GM21423 (cell line): ENCODE results near the gene APOBEC3F.
"Not testable (repeated sequence)": the region's sequence is repeated elsewhere in the genome, so short reads cannot be mapped to it uniquely, and the experiment has no call there.

Experiments
- ATAC-seq: cut with Tn5 transposase; IDR thresholded peaks from one replicate; pipeline ENCODE4 v1.9.1; 2021; ENCODE audit warnings: mild to moderate bottlenecking, moderate library complexity; ENCODE audit not compliant: unreplicated experiment

APOBEC3F gene

DNA sequence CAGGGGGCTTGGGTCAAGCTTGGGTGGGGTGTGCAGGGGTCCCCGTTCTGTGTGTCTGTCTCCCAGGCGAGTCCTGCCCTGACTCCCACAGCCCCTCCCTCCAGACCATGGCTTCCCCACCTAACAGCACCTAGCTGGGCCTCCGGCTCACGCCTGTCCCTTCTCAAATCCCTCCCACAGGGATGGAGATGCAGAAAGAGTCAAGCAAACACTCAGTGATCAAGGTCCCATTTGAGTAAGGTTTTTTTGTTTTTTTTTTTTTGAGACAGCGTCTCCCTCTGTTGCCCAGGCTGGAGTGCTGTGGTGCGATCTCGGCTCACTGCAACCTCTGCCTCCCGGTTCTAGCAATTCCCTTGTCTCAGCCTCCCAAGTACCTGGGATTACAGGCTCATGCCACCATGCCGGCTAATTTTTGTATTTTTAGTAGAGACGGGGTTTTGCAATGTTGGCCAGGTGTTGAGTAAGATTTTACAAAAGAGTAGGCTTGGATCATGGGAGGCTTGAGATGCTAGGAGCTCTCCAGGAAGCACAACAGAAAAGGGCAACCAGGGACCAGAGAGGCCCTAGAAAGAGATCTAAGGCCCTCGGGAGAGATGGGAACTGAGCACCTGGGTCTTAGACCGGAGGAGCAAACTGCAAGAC, 14.0 kb upstream of the APOBEC3F start:
- ATAC-seq: no peak

DNA sequence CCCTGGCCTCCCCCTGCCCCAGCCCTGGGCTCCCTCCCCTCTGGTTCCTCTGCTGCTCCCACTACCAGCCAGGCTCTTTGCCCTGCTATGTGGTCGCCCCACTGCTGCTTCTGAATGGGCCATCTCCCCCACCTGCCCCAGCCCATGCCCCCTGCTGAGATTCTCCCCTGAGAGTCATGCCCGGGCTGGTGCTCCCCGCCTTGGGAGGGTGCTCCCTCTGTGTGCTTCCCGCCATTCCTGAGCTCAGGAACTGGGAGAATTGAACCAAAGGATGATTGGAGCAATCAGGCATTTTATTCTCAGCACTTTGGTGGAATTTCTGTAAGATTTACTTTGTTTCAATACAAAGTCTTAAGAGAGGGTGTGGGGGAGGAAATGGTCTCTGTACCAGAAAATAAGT, 12.9 kb upstream of the APOBEC3F start:
- ATAC-seq: no peak

DNA sequence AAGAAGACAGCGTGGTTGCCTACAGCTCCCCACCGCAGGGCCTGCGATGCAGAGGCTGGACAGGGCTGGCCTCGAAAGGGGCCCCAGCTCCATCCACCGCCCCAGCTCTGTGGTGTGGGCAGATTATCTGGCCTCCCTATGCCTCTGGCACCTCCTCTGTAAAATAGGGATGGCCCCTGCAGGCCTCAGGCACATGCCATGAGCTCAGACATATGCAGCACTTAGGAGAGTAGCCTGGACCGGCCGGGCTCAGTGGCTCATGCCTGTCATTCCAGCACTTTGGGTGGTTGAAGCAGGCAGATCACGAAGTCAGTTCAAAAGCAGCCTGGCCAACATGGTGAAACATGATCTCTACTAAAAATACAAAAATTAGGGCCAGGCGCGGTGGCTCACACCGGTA, 12.4 kb upstream of the APOBEC3F start:
- no peak for ATAC-seq

DNA sequence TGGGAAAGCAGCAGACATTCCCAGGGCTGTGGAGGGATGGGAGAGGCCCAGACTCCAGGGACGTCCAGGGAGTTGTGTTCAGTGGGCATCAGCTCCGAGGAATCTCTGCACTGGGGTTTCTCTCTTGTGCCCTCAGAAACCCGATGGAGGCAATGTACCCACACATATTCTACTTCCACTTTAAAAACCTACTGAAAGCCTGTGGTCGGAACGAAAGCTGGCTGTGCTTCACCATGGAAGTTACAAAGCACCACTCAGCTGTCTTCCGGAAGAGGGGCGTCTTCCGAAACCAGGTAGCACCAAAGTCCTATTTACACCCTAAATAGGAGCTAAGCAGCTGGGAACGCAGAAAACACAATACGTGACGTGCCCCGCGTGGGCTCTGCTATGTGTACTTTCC, 11.4 kb upstream of the APOBEC3F start:
- no peak for ATAC-seq

DNA sequence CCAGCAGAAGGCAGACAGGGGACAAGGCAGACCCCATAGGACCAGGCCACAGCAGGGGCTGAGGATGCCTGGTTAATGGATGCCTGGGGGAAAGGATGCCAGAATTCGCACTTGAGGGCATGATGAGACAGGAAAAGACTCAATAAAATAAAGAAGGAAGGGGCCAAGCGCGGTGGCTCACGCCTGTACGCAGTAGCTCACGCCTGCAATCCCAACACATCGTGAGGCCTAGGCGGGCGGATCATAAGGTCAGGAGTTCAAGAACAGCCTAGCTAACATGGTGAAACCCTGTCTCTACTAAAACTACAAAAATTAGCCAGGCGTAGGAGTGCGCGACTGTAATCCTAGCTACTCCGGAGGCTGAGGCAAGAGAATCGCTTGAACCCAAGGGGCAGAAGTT, 10.0 kb upstream of the APOBEC3F start:
- no peak for ATAC-seq

DNA sequence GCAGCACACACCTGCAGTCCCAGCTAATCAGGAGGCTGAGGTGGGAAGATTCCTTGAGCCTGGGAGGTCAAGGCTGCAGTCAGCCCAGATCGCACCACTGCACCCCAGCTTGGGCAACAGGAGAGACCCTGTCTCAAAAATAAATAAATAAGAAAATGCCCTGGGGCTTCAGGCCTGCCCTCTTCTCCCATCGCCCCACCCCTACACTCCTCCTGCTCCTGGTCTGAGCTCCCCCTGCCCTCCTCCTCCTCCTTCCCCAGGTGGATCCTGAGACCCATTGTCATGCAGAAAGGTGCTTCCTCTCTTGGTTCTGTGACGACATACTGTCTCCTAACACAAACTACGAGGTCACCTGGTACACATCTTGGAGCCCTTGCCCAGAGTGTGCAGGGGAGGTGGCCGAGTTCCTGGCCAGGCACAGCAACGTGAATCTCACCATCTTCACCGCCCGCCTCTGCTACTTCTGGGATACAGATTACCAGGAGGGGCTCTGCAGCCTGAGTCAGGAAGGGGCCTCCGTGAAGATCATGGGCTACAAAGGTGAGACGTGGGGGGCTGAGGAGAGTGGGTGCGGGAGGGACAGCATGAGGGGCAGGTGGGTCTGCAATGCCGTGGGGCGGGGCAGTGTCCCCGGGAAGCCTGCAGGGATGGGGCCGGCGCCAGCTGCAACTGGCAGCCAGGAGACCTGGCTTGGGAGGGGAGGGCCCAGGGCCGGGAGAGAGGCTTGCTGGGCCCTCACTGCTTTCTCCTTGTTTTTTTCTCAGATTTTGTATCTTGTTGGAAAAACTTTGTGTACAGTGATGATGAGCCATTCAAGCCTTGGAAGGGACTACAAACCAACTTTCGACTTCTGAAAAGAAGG, 9.0 kb upstream of the APOBEC3F start:
- not testable (repeated sequence) for ATAC-seq

DNA sequence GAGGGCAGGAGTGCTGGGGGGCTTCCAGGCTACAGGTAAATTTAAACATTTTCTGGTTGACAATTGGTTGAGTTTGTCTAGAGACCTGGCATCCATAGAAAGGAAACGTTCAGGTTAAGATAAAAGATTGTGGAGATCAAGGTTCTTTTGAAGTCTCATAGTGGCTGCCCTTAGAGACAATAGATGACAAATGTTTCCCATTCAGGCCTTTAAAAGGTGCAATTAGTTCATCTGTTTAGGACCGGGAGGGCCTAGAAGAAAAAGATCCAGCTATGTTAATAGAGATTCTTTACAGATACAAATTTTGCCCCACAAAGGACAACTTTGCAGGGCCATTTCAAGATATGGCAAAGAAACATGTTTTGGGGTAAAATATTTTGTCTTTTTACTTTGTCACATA, 3.6 kb upstream of the APOBEC3F start:
- ATAC-seq: not testable (repeated sequence)

DNA sequence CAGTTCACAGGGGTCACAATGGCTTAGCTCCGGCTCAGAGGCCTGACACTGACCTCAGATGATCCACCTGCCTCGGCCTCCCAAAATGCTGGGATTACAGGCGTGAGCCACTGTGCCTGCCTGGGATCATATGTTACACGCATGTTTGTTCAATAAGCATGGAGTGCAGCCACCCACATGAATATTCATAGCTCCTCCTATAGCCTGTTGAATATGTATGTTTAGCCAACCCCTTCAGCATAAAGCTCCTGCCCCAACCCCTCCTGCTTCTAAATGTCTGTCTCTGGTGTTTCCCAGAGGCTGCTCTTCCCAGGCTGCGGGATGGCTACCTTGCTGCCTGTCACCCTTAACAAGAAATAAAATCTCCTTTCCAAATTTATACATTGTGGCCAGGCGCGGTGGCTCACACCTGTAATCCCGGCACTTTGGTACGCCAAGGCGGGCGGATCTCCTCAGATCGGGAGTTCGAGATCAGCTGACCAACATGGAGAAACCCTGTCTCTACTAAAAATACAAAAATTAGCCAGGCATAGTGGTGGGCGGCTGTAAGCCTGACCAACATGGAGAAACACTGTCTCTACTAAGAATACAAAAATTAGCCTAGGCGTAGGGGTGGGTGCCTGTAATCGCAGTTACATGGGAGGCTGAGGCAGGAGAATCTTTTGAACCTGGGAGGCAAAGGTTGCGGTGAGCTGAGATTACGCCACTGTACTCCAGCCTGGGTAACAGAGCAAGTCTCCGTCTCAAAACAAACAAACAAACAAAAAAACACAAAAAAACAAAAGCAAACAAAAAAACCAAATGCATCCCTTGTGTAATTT, 1.1 kb upstream of the APOBEC3F start:
- ATAC-seq: no peak

DNA sequence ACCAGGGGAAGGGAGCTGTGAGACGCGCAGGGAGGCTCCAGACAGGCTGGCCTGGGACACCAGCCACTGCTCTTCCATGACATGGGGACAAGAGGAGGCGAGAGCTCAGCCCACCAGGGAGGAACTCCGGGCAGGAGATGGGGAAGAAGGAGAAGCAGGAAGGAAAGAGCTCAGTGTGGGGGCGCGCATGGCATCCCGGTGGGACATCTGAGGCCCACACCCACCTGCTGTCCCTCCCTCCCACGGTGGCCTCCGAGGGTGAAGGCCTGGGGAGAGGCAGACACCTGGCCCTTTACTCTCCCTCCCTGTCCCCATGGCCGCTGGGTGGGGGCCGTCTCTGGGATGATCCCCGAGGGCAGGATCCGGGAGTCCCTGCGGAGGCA, 518 bp upstream of the APOBEC3F start:
- ATAC-seq: not testable (repeated sequence)

DNA sequence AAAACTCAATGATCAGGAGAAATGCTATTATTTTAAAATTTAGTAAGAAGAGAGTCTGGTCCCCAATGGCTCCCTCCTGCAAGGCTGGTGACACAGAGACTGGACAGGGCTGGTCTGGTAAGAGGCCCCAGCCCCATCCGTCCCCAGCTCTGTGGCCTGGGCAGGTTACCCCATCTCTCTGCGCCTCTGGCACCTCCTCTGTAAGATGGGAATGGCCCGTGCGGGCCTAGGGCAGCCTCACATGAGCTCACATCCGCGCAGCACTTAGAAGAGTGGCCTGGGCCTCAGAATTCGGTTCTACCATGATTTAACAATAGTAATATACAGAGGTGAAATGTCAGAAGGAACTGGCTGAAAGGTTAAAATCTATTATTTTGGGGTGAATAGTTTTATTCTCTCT, 1.2 kb downstream of the APOBEC3F start:
- ATAC-seq: no peak

DNA sequence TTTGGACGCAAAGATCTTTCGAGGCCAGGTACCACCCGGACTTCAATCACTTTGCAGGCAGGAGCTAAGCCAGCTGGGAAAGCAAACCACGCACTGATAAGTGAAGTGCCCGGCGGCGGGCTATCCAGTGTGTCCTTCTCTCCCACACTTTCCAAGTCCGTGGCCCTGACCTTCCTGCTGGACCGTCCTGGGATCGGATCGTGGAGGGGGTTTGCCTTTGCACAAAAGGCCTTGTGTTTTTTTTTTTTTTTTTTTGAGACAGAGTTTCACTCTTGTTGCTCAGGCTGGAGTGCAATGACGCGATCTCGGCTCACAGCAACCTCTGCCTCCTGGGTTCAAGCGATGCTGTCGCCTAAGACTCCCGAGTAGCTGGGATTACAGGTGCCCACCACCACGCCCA, 2.4 kb downstream of the APOBEC3F start:
- not testable (repeated sequence) for ATAC-seq

DNA sequence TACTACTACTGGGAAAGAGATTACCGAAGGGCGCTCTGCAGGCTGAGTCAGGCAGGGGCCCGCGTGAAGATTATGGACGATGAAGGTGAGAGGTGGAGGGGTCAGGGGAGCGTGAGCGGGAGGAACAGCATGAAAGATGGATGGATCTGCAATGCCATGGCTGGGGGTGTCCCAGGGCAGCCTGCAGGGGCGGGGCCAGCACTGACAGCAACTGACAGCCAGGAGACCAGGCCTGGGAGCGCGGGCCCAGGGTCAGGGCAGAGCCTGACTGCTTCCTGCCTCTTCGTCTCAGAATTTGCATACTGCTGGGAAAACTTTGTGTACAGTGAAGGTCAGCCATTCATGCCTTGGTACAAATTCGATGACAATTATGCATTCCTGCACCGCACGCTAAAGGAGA, 4.5 kb downstream of the APOBEC3F start:
- ATAC-seq: not testable (repeated sequence)

DNA sequence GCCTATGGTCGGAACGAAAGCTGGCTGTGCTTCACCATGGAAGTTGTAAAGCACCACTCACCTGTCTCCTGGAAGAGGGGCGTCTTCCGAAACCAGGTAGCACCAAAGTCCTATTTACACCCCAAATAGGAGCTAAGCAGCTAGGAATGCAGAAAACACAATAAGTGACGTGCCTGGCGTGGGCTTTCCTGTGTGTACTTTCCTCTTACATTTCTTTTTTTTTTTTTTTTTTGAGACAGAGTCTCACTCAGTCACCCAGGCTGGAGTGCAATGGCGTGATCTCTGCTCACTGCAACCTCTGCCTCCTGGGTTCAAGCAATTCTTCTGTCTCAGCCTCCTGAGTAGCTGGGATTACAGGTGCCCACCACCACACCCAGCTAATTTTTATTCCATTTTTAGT, 8.8 kb downstream of the APOBEC3F start:
- ATAC-seq: not testable (repeated sequence)

DNA sequence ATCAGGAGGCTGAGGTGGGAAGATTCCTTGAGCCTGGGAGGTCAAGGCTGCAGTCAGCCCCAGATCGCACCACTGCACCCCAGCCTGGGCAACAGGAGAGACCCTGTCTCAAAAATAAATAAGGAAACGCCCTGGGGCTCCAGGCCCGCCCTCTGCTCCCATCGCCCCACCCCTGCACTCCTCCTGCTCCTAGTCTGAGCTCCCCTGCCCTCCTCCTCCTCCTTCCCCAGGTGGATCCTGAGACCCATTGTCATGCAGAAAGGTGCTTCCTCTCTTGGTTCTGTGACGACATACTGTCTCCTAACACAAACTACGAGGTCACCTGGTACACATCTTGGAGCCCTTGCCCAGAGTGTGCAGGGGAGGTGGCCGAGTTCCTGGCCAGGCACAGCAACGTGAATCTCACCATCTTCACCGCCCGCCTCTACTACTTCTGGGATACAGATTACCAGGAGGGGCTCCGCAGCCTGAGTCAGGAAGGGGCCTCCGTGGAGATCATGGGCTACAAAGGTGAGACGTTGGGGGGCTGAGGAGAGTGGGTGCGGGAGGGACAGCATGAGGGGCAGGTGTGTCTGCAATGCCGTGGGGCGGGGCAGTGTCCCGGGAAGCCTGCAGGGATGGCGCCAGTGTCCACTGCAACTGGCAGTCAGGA, 11.3 kb downstream of the APOBEC3F start:
- not testable (repeated sequence) for ATAC-seq

DNA sequence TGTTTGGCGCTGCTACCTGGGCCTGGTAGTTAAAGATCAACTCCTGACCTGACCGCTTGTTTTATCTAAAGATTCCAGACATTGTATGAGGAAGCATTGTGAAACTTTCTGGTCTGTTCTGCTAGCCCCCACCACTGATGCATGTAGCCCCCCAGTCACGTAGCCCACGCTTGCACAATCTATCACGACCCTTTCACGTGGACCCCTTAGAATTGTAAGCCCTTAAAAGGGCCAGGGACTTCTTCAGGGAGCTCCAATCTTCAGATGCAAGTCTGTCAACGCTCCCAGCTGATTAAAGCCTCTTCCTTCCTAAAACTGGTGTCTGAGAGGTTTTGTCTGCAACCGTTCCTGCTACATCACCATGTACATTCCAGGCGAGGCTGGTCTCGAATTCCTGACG, 15.0 kb downstream of the APOBEC3F start:
- no peak for ATAC-seq

DNA sequence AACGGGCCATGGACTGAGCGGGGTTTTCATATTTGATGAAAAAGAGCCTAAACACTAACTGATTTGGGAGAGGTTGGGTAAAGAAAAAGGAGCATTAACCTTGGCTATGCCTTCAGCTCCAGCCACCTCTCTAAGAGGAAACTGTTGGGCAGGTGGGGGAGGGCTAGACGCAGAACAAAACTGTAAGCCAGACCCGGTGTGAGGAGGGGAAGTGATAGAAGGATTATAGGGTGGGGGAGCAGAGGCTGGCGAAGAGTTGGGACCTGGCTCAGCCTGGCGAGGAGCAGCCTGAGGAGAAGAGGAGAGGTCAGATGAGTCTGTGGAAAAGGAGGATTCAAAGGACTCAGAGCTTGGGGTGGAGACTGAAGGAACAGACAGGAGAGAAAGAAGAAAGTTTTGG, 20.6 kb downstream of the APOBEC3F start:
- not testable (repeated sequence) for ATAC-seq

DNA sequence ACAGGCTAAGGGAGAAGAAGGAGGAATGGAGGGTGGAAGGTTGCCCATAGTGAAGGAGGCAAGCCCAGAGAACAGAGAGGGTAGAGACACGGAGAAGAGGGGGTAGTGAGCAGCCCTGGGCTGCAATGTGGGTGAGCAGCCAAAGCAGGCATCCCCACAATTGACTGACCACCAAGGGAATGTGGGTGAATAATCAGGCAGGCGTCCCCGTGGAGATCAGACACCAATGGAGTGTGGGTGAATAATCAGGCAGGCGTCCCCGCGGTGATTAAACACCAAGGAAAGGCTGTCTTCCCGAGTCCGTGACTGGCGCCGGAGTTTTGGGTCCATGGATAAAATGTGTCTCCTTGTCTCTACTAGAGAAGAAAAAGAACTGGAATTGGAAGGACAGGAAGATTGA, 21.3 kb downstream of the APOBEC3F start:
- ATAC-seq: not testable (repeated sequence)

DNA sequence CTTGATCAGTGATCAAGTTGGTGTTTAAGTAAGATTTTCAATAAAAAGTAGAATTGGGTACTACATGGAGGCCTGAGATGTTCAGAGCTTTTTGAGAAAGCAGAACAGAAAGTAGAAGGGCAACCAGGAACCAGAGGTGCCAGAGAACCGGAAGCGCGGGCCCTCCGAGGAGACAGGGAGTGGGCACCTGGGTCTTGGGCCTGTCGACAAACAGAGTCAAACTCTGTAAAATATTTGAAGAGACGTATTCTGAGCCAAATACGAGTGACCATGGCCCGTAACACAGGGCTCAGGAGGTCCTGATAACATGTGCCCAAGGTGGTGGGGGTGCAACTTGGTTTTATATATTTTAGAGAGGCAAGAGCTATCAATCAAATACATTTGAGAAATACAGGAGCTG, 23.2 kb downstream of the APOBEC3F start:
- ATAC-seq: peak; percentile 48

DNA sequence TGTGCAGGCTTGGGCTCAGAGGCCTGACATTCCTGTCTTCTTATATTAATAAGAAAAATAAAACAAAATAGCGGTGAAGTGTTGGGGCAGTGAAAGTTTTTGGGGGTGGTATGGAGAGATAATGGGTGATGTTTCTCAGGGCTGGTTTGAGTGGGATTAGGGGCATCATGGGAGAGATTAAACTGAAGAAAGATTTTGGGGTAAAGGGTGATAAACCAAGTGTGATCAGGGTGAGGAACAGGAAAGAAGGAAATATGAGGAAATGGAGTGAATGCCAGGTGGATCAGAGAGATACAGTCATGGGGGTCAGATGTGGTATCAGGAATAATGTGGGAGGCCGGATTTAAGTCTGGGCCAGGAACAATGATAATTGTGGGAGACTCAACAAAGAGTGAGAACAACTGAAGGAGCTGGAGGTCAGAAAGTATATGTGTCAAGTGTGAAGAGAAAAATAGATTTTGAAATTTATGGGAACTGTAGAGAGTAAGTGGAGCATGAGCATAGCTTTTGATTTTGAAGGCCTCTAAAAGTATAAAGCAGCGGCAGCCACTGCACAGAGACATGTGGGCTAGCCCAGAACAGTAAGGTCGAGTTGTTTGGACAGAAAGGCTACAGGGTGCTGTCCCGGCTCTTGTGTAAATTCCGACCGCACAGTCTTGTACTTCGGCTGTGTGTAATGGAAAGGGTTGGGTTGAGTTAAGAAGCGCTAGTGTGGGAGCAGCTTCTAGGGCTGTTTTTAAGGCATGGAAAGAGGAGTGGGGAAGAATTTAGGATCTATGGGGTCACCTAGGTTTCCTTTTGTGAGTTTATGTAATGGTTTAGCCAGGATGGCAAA, 26.0 kb downstream of the APOBEC3F start:
- not testable (repeated sequence) for ATAC-seq
